Caco-2 (cell line): ENCODE results near the gene GPR183. TPM values are rescaled to one million over a fixed set of nuclear protein-coding genes. Genes with fewer than 3 reads are reported as not detected.

Experiments
- BruUV-seq: library from RNA; stranded (reverse); fragments of 400-500 nt; replicated peaks from 2 replicates; lab custom pipeline; 2021; lab: Mats Ljungman, UMichigan
- CTCF ChIA-PET: fragments of 300-600 bp; sonication (Branson Sonifier 250); formaldehyde crosslinking; loops from one replicate; lab custom pipeline; 2022; ENCODE audit warnings: antibody characterized with exemption; lab: Charles Lee
- POLR2A ChIA-PET: fragments of 300-600 bp; sonication (Branson Sonifier 250); formaldehyde crosslinking; loops from one replicate; lab custom pipeline; 2022; ENCODE audit warnings: antibody characterized with exemption; lab: Charles Lee
- DNase-seq, 2 experiments: peaks; one replicate each; pipeline versions ENCODE4 v3.0.0 to v3.0.0-alpha.2; 2020 to 2022
- H3K27me3 ChIP-seq: replicated peaks from 2 replicates; pipeline ENCODE4 v1.6.0; 2011; ENCODE audit warnings: low read length; ENCODE audit not compliant: control insufficient read depth, insufficient read depth
- H3K36me3 ChIP-seq: 2 replicates; pipeline ENCODE4 v1.5.1; 2011; ENCODE audit warnings: low read length; ENCODE audit not compliant: control insufficient read depth, insufficient read depth
- H3K4me1 ChIP-seq: fragments of 250-450 bp; sonication (Bioruptor Pico); 2 replicates; pipeline ENCODE4 v1.5.1; 2020; ENCODE audit warnings: mild to moderate bottlenecking
- H3K4me3 ChIP-seq: 2 replicates; pipeline ENCODE4 v1.5.1; 2011; ENCODE audit warnings: low read depth, mild to moderate bottlenecking, control low read depth, low read length
- H3K9me3 ChIP-seq: fragments of 250-450 bp; sonication (Bioruptor Pico); 2 replicates; pipeline ENCODE4 v1.5.1; 2020; ENCODE audit warnings: mild to moderate bottlenecking, moderate library complexity
- H3K27ac Mint-ChIP-seq: one replicate; pipeline ENCODE4 v1.8.0; 2022; ENCODE audit warnings: mixed read lengths; ENCODE audit not compliant: unreplicated experiment
- H3K27me3 Mint-ChIP-seq: one replicate; pipeline ENCODE4 v1.8.0; 2022; ENCODE audit warnings: mixed read lengths; ENCODE audit not compliant: insufficient read depth, unreplicated experiment
- H3K36me3 Mint-ChIP-seq: one replicate; pipeline ENCODE4 v1.8.0; 2022; ENCODE audit warnings: mild to moderate bottlenecking, mixed read lengths; ENCODE audit not compliant: insufficient read depth, unreplicated experiment
- H3K4me1 Mint-ChIP-seq: one replicate; pipeline ENCODE4 v1.8.0; 2022; ENCODE audit warnings: low read depth, mixed read lengths; ENCODE audit not compliant: unreplicated experiment
- H3K4me3 Mint-ChIP-seq: one replicate; pipeline ENCODE4 v1.8.0; 2022; ENCODE audit warnings: mild to moderate bottlenecking, moderate library complexity, mixed read lengths; ENCODE audit not compliant: unreplicated experiment
- H3K9me3 Mint-ChIP-seq: one replicate; pipeline ENCODE4 v1.8.0; 2022; ENCODE audit warnings: mixed read lengths; ENCODE audit not compliant: unreplicated experiment
- intact Hi-C: fragments of 100-400 bp; cut with micrococcal nuclease; formaldehyde crosslinking; loops from one replicate; pipeline ENCODE4 v1.10.0; 2022; ENCODE audit not compliant: unreplicated experiment
- total RNA-seq: library from RNA; stranded (reverse); gene quantifications from 2 replicates; pipeline ENCODE4 v1.2.3, GENCODE V29; 2022
- TF ChIP-seq, protein P1 (sequence below), 2 experiments: fragments of 200-600 bp in 1 of 2; IDR thresholded peaks; 1 replicate in 1 of 2; 2 replicates in 1 of 2; pipeline versions ENCODE4 v1.5.1 to v1.8.0; 2011 to 2022; ENCODE audit warnings: antibody characterized with exemption in 1 of 2, control low read depth in 1 of 2, inconsistent platforms in 1 of 2, low read depth in 1 of 2, low read length in 1 of 2, mild to moderate bottlenecking in 1 of 2, moderate library complexity in 1 of 2; ENCODE audit not compliant: insufficient read depth in 1 of 2, severe bottlenecking in 1 of 2, unreplicated experiment in 1 of 2

Gene GPR183
- total RNA-seq, 1 experiment from 2014 or later, result not detected

DNA sequence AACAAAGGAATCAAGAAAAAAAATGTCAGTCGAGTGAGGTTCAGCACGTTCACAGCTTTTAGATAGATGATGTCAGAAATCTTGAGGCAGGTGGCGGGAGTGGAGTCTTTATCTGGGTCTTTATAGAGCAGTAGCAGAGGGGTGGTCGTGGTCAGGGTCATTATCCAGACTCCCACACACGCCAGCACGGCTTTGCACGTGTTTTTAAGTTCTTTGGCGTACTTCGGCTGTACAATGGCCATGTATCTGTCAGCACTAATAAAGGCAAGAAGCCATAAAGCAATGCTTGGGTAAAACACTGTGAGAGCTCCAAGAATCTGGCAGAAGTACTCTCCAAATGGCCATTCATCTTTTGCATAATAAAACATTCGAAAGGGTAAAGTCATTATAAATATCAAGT is 51.9 kb downstream of the GPR183 start:
- Mint-ChIP-seq H3K36me3 (peaks cover 10% of the 10 kb centered on the region), H3K4me1 (peaks cover 6% of the 10 kb centered on the region), H3K9me3 (no peaks in the 10 kb centered on the region), H3K27me3 (no peaks in the 10 kb centered on the region), H3K4me3 (no peak overlapping the region), H3K27ac (no peak overlapping the region)
- Histone ChIP-seq H3K27me3 (no peaks in the 10 kb centered on the region), H3K4me3 (no peak overlapping the region), H3K36me3 (no peaks in the 10 kb centered on the region), H3K4me1 (no peaks in the 10 kb centered on the region), H3K9me3 (no peaks in the 10 kb centered on the region)
- POLR2A ChIA-PET, result no interaction called here
- TF ChIP-seq, protein P1, sequence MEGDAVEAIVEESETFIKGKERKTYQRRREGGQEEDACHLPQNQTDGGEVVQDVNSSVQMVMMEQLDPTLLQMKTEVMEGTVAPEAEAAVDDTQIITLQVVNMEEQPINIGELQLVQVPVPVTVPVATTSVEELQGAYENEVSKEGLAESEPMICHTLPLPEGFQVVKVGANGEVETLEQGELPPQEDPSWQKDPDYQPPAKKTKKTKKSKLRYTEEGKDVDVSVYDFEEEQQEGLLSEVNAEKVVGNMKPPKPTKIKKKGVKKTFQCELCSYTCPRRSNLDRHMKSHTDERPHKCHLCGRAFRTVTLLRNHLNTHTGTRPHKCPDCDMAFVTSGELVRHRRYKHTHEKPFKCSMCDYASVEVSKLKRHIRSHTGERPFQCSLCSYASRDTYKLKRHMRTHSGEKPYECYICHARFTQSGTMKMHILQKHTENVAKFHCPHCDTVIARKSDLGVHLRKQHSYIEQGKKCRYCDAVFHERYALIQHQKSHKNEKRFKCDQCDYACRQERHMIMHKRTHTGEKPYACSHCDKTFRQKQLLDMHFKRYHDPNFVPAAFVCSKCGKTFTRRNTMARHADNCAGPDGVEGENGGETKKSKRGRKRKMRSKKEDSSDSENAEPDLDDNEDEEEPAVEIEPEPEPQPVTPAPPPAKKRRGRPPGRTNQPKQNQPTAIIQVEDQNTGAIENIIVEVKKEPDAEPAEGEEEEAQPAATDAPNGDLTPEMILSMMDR (IDR thresholded peaks at IDR 0.05; ENCODE audit: insufficient read depth in 1 of 2, low read depth in 1 of 2, low read length in 1 of 2, severe bottlenecking in 1 of 2, unreplicated experiment in 1 of 2), result no peak
- no peak for DNase-seq
- no TSS peak for BruUV-seq
- CTCF ChIA-PET, result interaction anchor here (1.4 kb wide), 1 partner anchor 11 kb away, joined by 3 read pairs; no protein-coding TSS in a partner anchor
- intact Hi-C loops, result no loop called here

DNA sequence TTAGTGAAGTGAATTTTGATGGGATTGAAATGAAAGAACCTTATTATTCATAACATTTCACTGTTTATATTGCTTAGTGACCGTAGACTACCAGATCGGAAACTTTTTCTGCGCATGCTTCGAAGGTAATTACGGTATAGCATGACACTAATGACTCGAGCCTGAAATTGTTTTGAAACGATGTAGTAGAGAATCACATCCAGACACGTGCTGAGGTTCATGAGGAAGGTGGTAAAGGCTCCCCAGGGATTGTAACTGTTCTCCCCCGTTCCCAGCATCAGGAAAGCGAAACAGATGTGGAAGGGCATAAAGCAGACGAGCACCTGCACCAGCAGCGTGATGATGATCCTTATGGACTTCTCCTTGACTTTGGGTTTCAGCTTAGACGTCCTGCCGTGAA is 52.4 kb downstream of the GPR183 start:
- Mint-ChIP-seq H3K36me3 (peaks cover 6% of the 10 kb centered on the region), H3K4me1 (peaks cover 6% of the 10 kb centered on the region), H3K27me3 (no peaks in the 10 kb centered on the region), H3K9me3 (no peaks in the 10 kb centered on the region), H3K27ac (no peak overlapping the region), H3K4me3 (no peak overlapping the region)
- Histone ChIP-seq H3K36me3 (no peaks in the 10 kb centered on the region), H3K4me3 (no peak overlapping the region), H3K9me3 (no peaks in the 10 kb centered on the region), H3K4me1 (no peaks in the 10 kb centered on the region), H3K27me3 (no peaks in the 10 kb centered on the region)
- intact Hi-C loops, result no loop called here
- no TSS peak for BruUV-seq
- no peak for DNase-seq
- CTCF ChIA-PET, result interaction anchor here (1.4 kb wide), 1 partner anchor 11 kb away, joined by 3 read pairs; no protein-coding TSS in a partner anchor
- POLR2A ChIA-PET, result no interaction called here
- TF ChIP-seq, protein P1 (IDR thresholded peaks at IDR 0.05; ENCODE audit: insufficient read depth in 1 of 2, low read depth in 1 of 2, low read length in 1 of 2, severe bottlenecking in 1 of 2, unreplicated experiment in 1 of 2), result no peak

DNA sequence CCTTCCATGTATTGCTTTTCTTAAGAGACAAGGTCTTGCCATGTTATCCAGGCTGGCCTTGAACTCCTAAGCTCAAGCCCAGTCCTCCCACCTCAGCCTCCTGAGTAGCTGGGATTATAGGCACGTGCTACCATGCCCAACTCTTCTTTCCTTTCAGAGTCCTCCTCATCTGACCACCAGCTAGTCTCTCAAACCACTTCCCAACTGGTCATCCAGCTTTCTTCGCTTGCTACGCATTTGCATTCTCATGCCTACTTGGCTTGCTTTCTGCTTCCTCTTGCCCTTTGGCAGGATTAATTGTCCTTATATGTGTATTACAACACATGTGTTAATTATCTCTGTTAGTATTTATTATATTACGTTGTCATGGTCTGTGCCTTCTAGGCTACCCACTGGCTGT is 55.3 kb downstream of the GPR183 start:
- H3K4me3 Mint-ChIP-seq, result no peak overlapping the region
- POLR2A ChIA-PET, result no interaction called here
- no peaks in the 10 kb centered on the region for H3K9me3 Mint-ChIP-seq
- H3K36me3 Mint-ChIP-seq, result peaks cover 26% of the 10 kb centered on the region
- CTCF ChIA-PET, result no interaction called here
- peaks cover 6% of the 10 kb centered on the region for H3K4me1 Mint-ChIP-seq
- Histone ChIP-seq H3K4me3 (no peak overlapping the region), H3K9me3 (no peaks in the 10 kb centered on the region), H3K27me3 (no peaks in the 10 kb centered on the region), H3K36me3 (no peaks in the 10 kb centered on the region), H3K4me1 (no peaks in the 10 kb centered on the region)
- no peak overlapping the region for H3K27ac Mint-ChIP-seq
- intact Hi-C loops, result no loop called here
- H3K27me3 Mint-ChIP-seq, result no peaks in the 10 kb centered on the region
- DNase-seq, result no peak
- TF ChIP-seq, protein P1 (IDR thresholded peaks at IDR 0.05; ENCODE audit: insufficient read depth in 1 of 2, low read depth in 1 of 2, low read length in 1 of 2, severe bottlenecking in 1 of 2, unreplicated experiment in 1 of 2), result no peak
- no TSS peak for BruUV-seq
